Activated CD4-positive, alpha-beta T cell treated with anti-CD3 and anti-CD28 coated beads, Interleukin-2, Interleukin-6, amounts not matched to agents 100 ng/mL and 50 ng/mL, durations not matched to agents 16 hours and 8 hours (primary cell): Measurements from ENCODE around the gene EMP2.
A peak's percentile ranks its signal among the peaks of the same experiment; 100 is the strongest.

ENCODE experiments used
- DNase-seq: peaks from one replicate; pipeline ENCODE4 v3.0.0-alpha.2; 2020

Gene EMP2

DNA sequence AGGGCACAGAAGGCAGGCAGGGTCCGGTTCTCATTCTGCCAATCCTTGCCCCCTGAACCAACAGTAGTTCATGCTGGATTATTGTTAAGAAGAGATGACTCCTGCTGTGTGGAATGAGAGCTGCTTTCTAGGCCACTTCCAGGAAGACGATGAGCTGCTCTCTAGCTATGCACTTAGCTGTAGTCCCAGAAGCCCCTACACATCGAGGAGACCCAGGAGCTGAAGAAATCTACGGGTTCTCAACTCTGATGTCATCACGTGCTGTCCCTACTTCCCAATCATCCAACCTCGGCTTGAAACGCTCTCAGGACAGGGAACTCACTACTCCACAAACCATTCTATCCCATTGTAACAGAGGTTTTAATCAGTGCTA lies 29.0 kb upstream of the EMP2 start:
- no peak for DNase-seq

DNA sequence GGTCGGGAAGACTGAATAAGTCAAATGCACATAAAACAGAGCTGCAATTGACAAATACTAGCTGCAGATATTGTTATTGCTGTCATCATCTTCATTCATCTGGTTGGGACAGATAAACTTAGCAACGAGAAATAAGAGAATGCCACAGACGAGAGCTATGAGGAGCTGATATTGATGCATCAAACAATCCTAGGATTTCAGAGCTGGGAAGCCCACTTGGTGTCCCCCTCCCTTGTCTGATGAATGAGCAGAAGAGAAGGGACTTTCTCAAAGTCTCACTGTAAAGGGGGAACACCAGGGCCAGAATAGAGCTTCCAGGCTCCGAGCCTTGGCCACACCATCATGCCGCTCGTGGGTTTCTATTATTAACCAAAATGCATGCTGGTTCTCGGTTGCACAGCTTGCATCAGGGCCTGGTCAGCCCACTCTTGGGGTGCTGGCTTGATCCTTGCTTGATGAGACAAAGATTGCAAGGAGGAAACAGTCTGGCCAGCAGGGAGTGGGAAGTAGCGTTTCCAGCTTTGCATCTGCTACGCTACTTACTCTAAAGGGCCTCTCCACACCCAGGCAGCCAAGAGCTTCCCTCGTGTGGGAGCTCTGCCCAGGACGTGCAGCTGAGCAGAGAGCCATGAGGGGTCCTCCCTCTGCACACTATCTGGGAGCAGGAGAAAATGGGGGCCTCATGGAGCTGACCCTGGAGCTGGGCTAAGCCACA lies 28.4 kb upstream of the EMP2 start:
- DNase-seq: no peak

DNA sequence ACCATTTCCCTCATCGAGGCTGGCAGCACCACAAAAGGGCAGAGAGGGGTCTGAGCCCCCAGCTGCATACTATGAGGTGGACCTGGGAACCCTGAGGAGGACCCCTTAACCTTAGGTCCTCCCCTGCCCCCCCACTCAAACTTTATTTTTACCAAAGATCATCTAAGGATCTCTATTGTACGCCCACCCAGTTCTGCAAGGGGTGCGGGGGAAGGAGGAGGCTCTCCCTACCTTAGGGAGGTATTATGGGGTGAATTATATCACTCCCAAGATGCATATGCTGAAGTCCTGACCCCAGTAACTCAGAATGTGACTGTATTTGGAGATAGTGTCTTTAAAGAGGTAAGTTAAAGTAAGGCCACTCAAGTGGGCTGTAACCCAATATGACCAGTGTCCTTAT lies 26.8 kb upstream of the EMP2 start:
- no peak for DNase-seq

DNA sequence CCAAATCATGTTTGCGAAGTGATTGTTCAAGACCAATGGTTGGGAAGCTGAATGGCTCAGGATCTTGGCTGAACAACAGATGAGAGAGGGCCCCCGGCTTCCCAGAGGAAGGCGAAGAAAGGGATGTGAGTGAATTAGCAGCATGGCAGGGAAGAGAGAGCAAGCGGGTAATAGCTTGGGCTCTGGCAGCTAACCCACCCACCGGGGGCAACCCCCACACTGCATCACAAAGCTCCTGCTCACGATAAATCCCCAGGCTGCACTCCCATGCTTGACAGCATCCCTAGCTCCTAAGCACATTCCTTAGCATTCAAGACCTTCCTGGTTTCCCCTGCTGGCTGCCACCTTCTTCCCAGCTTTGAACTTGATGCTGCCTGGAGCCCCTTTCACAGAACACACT lies 26.2 kb upstream of the EMP2 start:
- DNase-seq: no peak

DNA sequence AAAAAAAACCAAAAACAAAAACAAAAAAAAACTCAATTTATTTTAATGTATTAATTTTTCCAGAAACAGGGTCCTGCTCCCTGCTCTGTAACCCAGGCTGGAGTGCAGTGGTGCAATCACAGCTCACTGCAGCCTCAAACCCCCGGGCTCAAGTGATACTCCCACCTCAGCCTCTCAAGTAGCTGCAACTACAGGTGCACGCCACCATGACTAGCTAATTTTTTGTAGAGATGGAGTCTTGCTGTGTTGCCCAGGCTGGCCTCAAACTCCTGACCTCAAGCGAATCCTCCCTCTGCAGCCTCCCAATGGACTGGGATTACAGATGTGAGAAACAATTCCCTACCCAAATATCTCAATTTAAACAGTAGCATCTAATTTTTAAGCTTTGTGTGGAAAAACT lies 25.2 kb upstream of the EMP2 start:
- no peak for DNase-seq

DNA sequence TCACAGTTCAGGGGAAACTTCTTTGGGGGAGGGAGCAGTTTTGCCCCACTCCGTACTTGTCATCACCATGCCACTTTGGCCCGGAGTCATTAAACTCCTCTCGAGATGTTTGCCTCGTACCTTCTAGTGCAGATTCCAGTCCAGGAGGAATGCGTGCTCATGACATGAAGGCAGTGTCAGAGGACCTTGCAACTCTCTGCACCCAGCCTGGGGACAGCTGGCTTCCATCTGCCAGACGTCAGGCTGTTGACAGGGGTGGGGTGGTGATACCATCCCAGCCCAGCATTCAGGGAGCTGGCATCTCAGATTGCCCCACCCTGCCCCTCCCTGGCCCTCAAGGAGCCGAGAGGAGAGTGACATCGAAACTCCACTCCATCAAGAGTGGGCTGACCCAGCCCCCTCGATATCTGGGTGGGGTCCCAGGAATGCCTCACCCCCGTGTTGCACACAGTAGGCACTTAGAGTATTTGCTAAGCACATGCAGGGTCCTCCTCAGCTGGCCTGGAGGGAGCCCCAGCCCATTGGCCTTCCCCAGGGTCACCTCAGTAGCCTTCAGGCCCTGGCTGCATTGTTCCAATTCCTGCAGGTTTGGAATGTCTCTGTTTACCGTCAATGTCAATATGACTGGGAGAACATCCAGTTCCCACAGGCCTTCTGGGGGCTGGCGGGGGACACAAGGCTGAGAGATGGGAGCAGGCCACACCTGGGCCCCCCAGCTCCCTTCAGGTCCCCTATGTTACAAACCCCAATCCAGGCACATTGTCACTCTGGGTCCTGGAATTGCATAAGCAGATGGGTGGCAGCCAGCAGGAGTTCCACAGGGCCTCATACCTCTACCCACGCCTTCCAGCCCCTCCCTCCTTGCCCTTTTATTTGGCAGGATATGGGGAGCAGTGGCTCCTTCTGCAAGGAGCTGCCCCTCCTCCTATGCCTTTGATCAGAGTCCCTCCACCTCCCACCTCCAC lies 21.3 kb upstream of the EMP2 start:
- DNase-seq: no peak

DNA sequence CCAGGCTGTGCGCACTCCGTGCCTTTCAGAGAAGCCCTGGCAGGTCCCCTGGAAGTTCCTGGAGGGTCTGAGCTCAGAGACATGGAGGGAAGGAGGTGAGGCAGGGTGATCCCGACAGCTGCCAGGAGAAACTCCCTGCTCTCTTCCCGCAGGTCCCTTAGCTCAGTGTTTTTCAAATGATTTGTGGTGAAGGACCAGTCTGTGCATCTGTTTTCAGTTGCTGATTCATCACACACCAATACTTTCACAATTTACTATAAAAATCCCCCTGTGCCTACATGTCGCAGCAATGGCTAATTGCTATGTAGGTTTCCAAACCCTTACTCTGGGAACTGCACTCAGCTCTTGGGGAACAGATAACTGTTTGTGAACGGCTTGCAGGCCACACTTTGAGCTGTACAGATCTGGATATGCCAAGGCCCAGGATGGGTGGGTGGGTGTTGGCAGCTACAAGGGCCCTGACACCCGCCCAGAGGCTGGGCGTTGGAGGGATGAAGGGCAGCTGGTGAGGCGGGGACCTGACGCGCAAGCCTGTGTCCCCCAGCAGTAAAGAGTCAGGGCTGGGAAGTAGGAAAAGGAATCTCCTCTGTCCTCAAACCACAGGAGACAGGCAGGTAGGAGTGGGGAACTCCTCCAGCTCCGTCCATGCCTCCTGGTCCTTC lies 20.5 kb upstream of the EMP2 start:
- no peak for DNase-seq

DNA sequence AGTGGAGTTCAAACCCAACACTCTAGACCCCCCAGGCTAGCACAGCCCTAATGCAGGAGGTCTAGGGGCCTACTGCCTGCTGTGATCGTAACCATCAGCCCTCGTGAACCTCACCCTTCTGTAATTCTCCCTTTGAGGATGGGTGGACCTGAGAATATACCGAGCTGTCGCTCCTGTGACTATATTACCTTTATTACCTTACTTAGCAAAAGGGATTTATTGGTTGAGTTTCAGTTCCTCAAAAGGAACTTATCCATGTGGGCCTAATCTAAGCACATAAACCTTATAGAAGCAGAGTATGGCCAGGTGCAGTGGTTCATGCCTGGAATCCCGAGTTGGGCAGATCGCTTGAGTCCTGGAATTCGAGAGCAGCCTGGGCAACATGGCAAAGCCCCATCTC lies 19.2 kb upstream of the EMP2 start:
- DNase-seq: no peak

DNA sequence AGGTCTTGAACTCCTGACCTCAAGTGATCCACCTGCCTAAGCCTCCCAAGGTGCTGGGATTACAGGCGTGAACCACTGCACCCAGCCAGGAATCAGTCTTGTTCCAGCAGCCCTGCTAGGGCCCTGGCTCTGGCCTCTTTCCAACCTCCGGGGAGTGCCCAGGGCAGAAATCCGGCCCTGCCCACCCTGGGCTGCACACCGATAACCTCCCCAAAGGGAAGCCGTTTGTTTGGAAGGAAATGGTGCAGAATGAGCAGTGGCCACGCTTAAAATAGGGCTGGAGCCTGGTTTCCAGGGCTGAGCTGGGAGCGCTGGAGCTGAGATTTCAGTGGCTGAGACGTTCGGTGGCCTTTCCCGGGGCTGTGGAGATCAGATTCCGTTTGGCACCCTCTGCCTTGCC lies 17.8 kb upstream of the EMP2 start:
- no peak for DNase-seq

DNA sequence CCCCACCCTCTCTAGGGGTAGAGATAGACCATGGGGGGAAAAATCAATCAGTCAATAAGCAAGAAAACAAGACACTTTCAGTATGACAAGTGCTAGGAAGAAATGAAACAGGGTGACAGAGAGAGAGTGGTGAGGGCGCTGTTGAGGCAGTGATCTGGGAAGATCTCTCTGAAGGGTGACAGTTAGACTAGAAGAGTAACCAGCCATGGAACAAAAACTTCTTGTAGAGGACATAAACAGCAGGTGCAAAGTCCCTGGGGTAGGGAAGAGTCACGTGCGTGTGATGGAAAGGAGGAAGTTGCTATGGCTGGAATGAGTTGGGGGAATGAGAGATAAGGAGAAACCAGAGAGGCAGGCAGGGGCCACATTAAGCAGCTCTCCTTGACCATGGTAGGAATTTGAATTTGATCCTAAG lies 16.8 kb upstream of the EMP2 start:
- DNase-seq: peak; percentile 39

DNA sequence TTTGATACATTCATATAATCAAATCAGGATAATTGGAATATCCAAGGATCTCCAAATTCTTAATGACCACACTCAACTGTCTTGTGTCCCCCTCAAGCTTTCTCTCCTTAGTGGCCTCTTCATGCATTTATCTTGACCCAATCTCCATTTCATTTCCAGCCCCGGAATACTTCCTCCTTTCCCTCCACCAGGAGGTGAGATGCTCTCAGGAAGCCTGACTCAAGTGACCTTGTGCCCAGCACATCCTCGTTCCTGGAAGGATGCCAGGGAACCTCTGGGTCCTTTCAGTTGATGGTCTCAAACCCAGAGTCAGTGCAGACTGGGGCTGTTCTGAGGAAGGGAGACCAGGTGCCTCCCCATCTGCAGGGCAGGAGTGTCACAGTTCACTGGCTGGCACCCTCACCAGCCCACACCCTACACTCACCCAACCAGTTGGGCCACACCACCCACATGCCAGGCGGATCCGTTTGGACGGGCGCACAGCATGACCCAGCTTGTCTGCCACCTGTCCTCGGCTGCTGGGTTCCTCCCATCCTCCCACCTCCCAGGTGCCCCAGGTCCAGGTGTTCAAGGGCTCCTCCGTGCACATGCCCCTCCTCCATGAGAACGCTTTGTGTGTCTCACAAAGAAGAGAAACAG lies 14.0 kb upstream of the EMP2 start:
- no peak for DNase-seq

DNA sequence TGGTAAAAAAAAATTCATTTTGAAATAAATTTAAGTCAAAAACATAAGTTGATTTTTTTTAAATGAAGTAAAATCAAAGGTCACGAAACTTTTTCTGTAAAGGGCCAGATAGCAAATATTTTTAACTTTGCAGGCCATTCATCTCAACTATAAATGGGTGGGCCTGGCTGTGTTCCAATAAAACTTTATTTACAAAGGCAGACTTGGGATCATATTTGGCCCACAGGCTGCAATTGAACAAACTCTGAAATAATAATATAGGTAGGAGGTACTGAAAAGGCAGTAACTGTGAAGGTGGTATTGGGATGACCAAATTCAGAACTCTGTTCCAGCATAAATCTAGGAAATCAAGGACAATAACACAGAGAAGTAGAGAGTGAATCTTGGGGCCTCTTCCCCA lies 12.2 kb upstream of the EMP2 start:
- no peak for DNase-seq

DNA sequence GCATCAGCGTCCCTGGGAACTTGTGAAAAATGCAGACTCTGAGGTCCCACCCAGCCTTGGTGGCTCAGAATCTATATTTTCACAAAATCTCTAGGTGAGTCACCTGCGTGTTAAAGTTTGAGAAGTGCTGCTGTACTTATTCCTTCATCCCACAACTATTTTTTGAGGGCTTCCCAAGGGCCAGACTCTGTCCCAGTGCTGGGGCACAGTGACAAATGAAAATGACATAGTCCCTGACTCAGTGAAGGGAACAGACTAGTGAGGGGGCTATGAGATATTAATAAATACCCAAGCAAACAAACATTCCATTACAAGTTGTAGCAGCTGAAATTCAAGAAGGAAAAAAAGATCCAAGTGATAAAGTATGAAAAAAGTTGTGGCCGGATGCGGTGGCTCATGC lies 9.9 kb upstream of the EMP2 start:
- DNase-seq: no peak

DNA sequence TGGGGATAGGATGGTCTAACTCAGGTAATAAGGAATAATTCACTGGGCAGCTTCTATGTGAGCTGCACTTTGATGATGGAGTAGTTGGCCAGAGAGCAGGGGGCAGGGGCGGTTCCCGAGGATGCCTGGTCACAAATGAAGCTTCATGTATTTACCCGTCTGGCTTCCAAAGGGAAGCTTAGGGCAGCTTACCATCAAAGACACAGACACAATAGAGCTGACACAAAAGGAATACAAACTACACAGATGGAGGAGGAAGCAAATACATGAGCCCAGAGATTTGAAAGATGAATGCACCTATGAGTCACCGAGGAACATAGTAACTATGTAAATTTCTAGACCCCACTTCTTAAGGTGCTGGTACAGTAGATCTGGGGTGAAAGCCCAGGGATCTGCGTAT lies 8.7 kb upstream of the EMP2 start:
- DNase-seq: no peak

DNA sequence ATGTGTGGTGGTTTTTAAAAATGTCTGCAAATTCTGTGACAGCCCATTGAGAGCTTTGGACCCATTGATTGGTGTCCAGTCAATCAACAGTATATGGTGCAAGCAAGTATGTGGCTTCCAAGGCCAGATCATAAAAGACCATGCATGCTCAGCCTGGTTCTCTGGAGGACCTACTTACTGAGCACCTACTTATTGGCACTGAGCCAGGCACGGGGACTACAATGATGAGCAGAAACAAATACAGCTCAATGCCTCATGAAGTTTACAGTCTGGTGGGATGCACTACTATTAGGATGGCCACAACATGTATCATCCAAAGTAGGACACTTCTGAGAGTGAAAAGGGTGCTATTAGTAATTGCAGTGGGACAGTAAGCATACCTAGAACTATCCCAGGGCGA lies 7.2 kb upstream of the EMP2 start:
- no peak for DNase-seq

DNA sequence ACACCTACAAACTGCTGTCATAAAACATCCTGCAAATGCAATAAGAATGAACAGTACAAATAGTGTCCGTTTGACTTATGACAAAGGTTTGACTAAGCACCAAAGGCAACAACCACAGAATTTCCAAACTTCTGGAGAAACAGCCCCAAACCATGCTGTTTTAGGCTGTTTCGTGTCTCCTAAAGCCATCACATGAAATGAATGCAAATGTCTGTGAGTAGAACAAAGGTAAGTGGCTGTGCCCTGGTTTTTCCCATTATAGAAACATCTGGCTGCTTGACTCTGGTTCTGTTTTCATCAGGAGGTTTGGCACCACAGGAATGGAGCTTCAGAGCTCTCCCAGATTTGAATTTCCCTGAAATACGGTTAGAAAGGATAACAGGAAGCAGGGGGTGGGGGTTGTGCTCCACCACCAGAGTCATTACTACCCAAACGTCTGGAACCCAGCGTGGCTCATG lies 4.6 kb upstream of the EMP2 start:
- no peak for DNase-seq

DNA sequence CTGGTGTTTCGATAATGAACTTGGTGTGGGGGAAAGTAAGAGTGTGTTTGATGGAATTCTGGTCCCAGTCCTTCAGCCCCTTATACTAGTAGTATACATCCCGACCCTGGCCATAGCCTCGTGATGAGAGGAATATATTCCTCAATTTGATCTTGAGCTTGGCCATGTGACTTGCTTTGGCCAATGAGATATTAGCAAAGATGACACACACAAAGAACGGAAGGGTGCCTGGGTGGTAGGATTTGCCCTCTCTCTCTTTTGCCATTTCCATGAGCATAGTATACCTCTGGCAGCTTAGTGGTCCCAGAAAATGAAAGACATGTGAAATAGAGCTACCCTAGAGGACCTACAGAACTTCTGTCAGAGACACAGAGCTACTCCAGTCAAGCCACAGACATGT lies 2.9 kb upstream of the EMP2 start:
- no peak for DNase-seq

DNA sequence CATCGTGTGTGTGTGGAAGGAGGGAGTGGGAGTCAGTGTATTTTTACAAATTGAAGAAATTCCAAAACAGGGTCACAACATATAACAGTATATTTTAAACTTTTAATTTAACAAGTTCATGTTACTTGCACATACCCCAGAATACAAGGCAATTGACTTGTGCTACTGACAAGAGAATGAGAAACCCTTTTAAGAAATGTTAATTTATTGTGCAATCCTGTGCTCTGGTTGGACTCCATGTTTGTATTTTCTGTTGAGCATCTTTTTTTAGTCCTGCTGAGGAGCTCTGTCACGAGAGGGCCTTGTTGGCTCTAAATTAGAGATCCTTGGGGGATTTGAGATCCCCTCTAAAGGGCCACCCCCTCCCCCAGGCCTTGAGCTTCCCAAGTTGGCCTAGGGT lies 1.1 kb upstream of the EMP2 start:
- DNase-seq: no peak

DNA sequence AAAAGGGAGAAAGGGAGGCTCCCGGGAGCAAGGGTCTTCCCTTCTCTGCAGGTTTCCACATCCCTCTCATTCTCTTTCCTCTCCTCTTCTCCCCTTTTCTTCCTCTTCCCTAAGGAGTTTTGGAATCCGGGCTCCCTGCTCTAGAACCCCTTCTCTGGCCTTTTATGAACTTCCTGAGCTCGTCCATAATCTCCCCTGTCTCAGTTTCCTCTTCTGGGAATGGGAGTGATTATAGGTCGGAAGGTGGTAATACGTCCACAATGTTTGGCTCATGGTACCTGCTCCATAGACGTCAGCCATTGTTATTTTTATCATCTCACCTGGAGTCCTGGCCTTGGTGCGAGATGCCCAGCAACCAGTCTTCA lies 467 bp upstream of the EMP2 start:
- DNase-seq: no peak

DNA sequence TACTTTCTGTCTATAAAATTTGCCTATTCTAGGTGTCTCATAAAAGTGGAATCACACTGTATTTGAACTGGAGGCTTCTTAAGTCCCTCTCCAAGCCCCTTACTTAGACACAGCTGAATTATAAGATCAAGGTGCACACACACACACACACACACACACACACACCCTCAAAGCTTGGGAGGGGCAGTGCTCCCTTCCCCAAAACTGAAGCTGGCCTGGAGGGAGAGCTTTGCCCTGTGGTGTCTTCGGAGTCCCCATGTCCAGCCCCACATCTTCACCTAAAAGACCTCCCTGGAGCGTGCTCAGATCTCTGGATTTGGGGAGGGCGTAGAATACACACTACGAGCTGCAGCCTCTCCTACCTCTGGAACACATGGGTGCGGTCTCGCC lies 828 bp downstream of the EMP2 start:
- DNase-seq: no peak

DNA sequence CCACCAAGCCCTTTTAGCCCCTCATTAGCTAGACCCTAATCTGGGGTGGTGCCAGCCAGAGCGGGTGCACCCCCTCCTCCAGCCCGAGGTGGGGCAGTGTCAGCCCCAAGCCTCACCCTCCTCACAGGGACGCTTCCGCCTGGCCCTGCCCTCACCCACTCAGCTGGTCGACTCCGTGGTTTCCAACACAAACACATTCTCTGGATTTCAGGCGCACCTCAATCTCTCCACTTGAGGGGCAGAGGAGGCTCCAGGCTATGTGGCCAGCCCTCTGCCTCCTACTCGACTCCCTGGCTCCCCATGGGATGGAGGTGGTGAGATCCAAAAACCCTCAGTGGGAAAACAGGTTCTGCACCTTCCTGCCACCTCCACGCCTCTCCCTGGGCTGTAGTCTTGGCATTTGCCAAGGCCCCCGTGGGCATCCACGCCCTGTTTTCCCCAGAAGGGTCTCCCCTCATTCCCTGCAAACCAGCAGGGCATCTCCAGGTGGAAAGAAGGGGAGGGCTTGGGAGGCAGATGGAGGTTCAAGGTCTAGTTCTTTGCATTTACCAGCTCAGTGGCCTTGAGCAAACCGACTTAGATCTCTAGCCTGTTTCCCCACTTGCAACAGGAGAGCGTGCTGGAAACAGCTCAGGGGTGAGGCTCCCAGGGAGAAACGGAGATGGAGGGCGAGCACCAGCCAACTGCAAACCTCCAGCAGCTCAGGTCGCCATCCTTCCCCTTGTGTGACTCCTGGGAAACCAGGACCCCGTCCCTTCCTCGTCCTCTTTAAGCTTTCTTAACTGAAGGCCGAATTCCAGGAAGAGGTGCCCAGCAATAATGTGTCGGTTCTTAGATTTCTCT lies 1.7 kb downstream of the EMP2 start:
- no peak for DNase-seq
